NK-92 (cell line): ENCODE results near the gene DMAC2.
"Not testable (repeated sequence)": the region's sequence is repeated elsewhere in the genome, so short reads cannot be mapped to it uniquely, and the experiment has no call there.

ENCODE experiments used
- DNase-seq: peaks from one replicate; lab custom pipeline; 2025; ENCODE audit not compliant: unreplicated experiment; lab: John Stamatoyannopoulos, UW

The DMAC2 gene

GRCh38 chr19:41424335-41425173 is 15.2 kb downstream of the DMAC2 start:
- DNase-seq = no peak

- DNase-seq = no peak
Observed at GRCh38 chr19:41422955-41423354, 16.8 kb downstream of the DMAC2 start.

- no peak for DNase-seq
Observed at GRCh38 chr19:41422456-41422855, 17.3 kb downstream of the DMAC2 start.

GRCh38 chr19:41421973-41422372 is 17.7 kb downstream of the DMAC2 start:
- no peak for DNase-seq

- no peak for DNase-seq
Observed at GRCh38 chr19:41421314-41421713, 18.4 kb downstream of the DMAC2 start.

- DNase-seq = no peak
Observed at GRCh38 chr19:41420101-41420880, 19.4 kb downstream of the DMAC2 start.

GRCh38 chr19:41416194-41416674 is 23.5 kb downstream of the DMAC2 start:
- no peak for DNase-seq

GRCh38 chr19:41415154-41415571 is 24.5 kb downstream of the DMAC2 start:
- no peak for DNase-seq

GRCh38 chr19:41414461-41414860 is 25.3 kb downstream of the DMAC2 start:
- DNase-seq = no peak

- DNase-seq = no peak
Observed at GRCh38 chr19:41413947-41414346, 25.8 kb downstream of the DMAC2 start.

- no peak for DNase-seq
Observed at GRCh38 chr19:41412953-41413352, 26.8 kb downstream of the DMAC2 start.

GRCh38 chr19:41411968-41412265 is 27.8 kb downstream of the DMAC2 start:
- no peak for DNase-seq

- DNase-seq = no peak
Observed at GRCh38 chr19:41411100-41411967, 28.4 kb downstream of the DMAC2 start.

- DNase-seq = no peak
Observed at GRCh38 chr19:41410336-41411054, 29.2 kb downstream of the DMAC2 start.

GRCh38 chr19:41409288-41409687 is 30.4 kb downstream of the DMAC2 start:
- no peak for DNase-seq

- DNase-seq = not testable (repeated sequence)
Observed at GRCh38 chr19:41408846-41409245, 30.9 kb downstream of the DMAC2 start.

GRCh38 chr19:41408256-41408655 is 31.5 kb downstream of the DMAC2 start:
- DNase-seq = no peak

GRCh38 chr19:41407271-41407670 is 32.4 kb downstream of the DMAC2 start:
- no peak for DNase-seq

GRCh38 chr19:41405776-41406175 is 33.9 kb downstream of the DMAC2 start:
- no peak for DNase-seq

GRCh38 chr19:41403181-41403970 is 36.3 kb downstream of the DMAC2 start:
- no peak for DNase-seq
